HL-60 (cell line): ENCODE data around the gene ACBD7.

Experiments used
- POLR2AphosphoS5 ChIP-seq: IDR thresholded peaks from 2 replicates; pipeline ENCODE4 v1.6.1; 2012; ENCODE audit warnings: low read depth
- TF ChIP-seq, protein P1 (sequence below): IDR thresholded peaks from one replicate; pipeline ENCODE4 v1.5.1; 2011; ENCODE audit warnings: low read length, control low read depth, inconsistent platforms; ENCODE audit not compliant: insufficient read depth

DNA sequence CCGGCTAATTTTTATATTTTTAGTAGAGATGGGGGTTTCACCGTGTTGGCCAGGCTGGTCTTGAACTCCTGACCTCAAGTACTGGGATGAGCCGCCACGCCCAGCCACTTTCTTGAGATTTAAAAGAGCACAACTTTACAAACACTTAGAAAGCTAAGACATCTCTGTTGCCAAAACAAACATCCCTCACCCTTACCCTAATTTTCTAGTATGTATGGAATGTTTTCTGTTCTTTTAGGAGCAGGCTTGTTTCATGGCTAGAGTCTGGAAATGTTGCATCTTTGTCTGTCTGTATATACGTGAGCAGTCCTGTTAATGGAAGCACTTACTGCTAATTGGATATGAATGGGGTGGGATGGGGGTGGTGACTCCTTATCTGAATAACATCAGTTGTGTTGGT lies 42.0 kb downstream of the ACBD7 start:
- TF ChIP-seq, protein P1, sequence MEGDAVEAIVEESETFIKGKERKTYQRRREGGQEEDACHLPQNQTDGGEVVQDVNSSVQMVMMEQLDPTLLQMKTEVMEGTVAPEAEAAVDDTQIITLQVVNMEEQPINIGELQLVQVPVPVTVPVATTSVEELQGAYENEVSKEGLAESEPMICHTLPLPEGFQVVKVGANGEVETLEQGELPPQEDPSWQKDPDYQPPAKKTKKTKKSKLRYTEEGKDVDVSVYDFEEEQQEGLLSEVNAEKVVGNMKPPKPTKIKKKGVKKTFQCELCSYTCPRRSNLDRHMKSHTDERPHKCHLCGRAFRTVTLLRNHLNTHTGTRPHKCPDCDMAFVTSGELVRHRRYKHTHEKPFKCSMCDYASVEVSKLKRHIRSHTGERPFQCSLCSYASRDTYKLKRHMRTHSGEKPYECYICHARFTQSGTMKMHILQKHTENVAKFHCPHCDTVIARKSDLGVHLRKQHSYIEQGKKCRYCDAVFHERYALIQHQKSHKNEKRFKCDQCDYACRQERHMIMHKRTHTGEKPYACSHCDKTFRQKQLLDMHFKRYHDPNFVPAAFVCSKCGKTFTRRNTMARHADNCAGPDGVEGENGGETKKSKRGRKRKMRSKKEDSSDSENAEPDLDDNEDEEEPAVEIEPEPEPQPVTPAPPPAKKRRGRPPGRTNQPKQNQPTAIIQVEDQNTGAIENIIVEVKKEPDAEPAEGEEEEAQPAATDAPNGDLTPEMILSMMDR, result no peak
- no peak for TF ChIP-seq POLR2AphosphoS5
